Stomach (tissue), 9 donors: ENCODE data around the gene GABPA. TPM values are rescaled to one million over a fixed set of nuclear protein-coding genes. Genes with fewer than 3 reads are reported as not detected.

Experiments used
- DNase-seq, 2 donors: peaks; one replicate each; pipeline versions ENCODE4 v3.0.0 to v3.0.0-alpha.2; 2013 to 2019
- H3K27ac ChIP-seq, 5 donors: fragments of 200-600 bp in 4 of 5; sonication (generic) in 4 of 5; one replicate each; pipeline ENCODE4 v1.5.1; 2013 to 2019; ENCODE audit warnings: mild to moderate bottlenecking in 1 of 5, moderate library complexity in 1 of 5
- H3K27me3 ChIP-seq, 3 donors: fragments of 200-600 bp; sonication (generic); one replicate each; pipeline ENCODE4 v1.5.1; 2017 to 2019; ENCODE audit warnings: mixed run types in 1 of 3
- H3K36me3 ChIP-seq, 4 donors: fragments of 200-600 bp; sonication (generic); 1 replicate in 3 of 4; 2 replicates in 1 of 4; pipeline ENCODE4 v1.5.1; 2016 to 2019
- H3K4me1 ChIP-seq, 4 donors: fragments of 200-600 bp; sonication (generic); one replicate each; pipeline ENCODE4 v1.5.1; 2016 to 2019
- H3K4me3 ChIP-seq, 4 donors: fragments of 200-600 bp; sonication (generic) in 3 of 4; one replicate each; pipeline ENCODE4 v1.5.1; 2016 to 2019; ENCODE audit warnings: mild to moderate bottlenecking in 1 of 4
- H3K9me3 ChIP-seq, 4 donors: fragments of 200-600 bp; sonication (generic); one replicate each; pipeline ENCODE4 v1.5.1; 2016 to 2019
- EP300 ChIP-seq: sonication (generic); formaldehyde crosslinking; IDR thresholded peaks from one replicate; pipeline ENCODE4 v1.6.1; 2017; ENCODE audit warnings: antibody characterized with exemption
- POLR2A ChIP-seq, 4 donors: fragments of 450-650 bp; IDR thresholded peaks; one replicate each; pipeline ENCODE4 v1.6.1; 2016; ENCODE audit warnings: antibody characterized with exemption in 4 of 4, control low read depth in 2 of 4, mild to moderate bottlenecking in 1 of 4, moderate library complexity in 1 of 4
- POLR2AphosphoS5 ChIP-seq, 3 donors: sonication (generic); formaldehyde crosslinking; IDR thresholded peaks; one replicate each; pipeline ENCODE4 v1.6.1; 2016; ENCODE audit warnings: antibody characterized with exemption in 3 of 3
- WGBS, 5 donors: extraction: QIAGEN DNeasy Blood & Tissue Kit in 3 of 5; methylation state at CpG; one replicate each; pipeline versions ENCODE4 v1.1.5 to v1.1.7; 2013 to 2018; 5-methylcytosine and 5-hydroxymethylcytosine counted together
- intact Hi-C: fragments of 100-400 bp; cut with DNase I; formaldehyde crosslinking; loops from one replicate; pipeline ENCODE4 v1.15.1; 2023; ENCODE audit warnings: low total_unique reads
- polyA plus RNA-seq, 3 donors: library from polyadenylated mRNA; stranded (reverse); fragments of 200-250 nt; gene quantifications; one replicate each; pipeline ENCODE4 v1.2.3, GENCODE V29; 2013
- total RNA-seq, 5 donors: library from RNA; depleted of rRNA; stranded (reverse); fragments of >200 nt; gene quantifications; one replicate each; pipeline versions ENCODE4 v1.1.0 to v1.2.3, GENCODE V29; 2014 to 2016
- TF ChIP-seq, protein P1 (sequence below), 7 experiments: fragments of 450-650 bp in 4 of 7; fragments of 200-600 bp in 3 of 7; sonication (generic) in 3 of 7; IDR thresholded peaks; one replicate each; pipeline ENCODE4 v1.5.1; 2016 to 2019; ENCODE audit warnings: antibody characterized with exemption in 7 of 7, control low read depth in 2 of 7, mild to moderate bottlenecking in 1 of 7
- donor health status: healthy with polysubstance abuse.
- donor health status: Bipolar disorder and iron deficiency.
- donor health status: healthy.

The GABPA gene
- total and polyA plus RNA-seq, 8 donors = 6.4 to 47.0 (median 7.9) TPM

DNA sequence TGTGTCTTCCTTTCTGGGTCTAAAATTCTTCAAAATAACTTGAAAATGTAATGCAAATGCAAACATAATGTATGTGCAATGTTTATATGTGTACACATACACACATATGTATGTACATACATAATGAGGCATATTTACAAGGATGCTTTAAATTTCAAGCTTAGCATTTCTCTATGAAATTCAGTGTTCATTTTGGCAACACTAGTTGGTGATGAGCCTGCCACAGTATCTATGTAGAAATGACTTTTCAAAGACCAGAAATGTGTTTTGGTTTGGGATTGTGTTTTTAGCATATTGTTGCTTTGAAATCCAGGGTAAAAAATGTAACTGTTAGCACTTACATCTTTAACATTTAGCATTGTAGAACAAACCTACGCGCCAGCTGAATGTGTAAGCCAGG lies 10.1 kb downstream of the GABPA start:
- TF ChIP-seq POLR2AphosphoS5 (IDR thresholded peaks at IDR 0.05) (no peak), EP300 (no peak), POLR2A (IDR thresholded peaks at IDR 0.05) (no peak)
- TF ChIP-seq, protein P1, sequence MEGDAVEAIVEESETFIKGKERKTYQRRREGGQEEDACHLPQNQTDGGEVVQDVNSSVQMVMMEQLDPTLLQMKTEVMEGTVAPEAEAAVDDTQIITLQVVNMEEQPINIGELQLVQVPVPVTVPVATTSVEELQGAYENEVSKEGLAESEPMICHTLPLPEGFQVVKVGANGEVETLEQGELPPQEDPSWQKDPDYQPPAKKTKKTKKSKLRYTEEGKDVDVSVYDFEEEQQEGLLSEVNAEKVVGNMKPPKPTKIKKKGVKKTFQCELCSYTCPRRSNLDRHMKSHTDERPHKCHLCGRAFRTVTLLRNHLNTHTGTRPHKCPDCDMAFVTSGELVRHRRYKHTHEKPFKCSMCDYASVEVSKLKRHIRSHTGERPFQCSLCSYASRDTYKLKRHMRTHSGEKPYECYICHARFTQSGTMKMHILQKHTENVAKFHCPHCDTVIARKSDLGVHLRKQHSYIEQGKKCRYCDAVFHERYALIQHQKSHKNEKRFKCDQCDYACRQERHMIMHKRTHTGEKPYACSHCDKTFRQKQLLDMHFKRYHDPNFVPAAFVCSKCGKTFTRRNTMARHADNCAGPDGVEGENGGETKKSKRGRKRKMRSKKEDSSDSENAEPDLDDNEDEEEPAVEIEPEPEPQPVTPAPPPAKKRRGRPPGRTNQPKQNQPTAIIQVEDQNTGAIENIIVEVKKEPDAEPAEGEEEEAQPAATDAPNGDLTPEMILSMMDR (IDR thresholded peaks at IDR 0.05) = no peak
- Histone ChIP-seq H3K27me3 (no peaks in the 10 kb centered on the region), H3K27ac (no peak overlapping the region), H3K4me1 (no peaks in the 10 kb centered on the region), H3K36me3 (peaks cover 0 to 61% (median 50%) of the 10 kb centered on the region in 4 donors), H3K9me3 (no peaks in the 10 kb centered on the region), H3K4me3 (no peak overlapping the region)
- no peak for DNase-seq
- intact Hi-C loops = no loop called here
- 94 to 100% (median 98%) methylated on average over 2 of the region's 2 CpGs for WGBS, 5 donors

DNA sequence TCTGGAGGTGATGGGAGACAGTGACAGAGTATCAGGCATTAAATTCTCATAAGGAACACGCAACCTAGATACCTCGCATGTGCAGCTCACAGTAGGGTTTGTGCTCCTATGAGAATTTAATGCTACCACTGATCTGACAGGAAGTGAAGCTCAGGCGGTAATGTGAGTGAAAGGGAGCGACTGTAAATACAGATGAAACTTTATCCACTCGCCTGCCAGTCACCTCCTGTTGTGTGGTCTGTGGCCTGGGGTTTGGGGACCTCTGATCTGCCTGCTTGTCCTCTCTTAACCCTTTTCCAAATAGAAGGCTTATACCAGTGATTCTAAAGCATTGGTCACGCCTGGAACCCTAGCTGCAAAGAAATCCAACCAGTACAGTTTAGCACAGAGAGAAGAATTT lies 15.3 kb downstream of the GABPA start:
- H3K36me3 ChIP-seq = peaks cover 11 to 83% (median 77%) of the 10 kb centered on the region in 4 donors
- no peak for DNase-seq
- no peak overlapping the region for H3K27ac ChIP-seq
- no peak overlapping the region for H3K4me3 ChIP-seq
- no peaks in the 10 kb centered on the region for H3K9me3 ChIP-seq
- H3K27me3 ChIP-seq = no peaks in the 10 kb centered on the region
- no peaks in the 10 kb centered on the region for H3K4me1 ChIP-seq
- WGBS, 5 donors = 80 to 87% (median 84%) methylated on average over 6 of the region's 6 CpGs
- intact Hi-C loops = no loop called here
- TF ChIP-seq POLR2AphosphoS5 (IDR thresholded peaks at IDR 0.05) (no peak), POLR2A (IDR thresholded peaks at IDR 0.05) (no peak), EP300 (no peak)
- TF ChIP-seq, protein P1 (IDR thresholded peaks at IDR 0.05) = no peak

DNA sequence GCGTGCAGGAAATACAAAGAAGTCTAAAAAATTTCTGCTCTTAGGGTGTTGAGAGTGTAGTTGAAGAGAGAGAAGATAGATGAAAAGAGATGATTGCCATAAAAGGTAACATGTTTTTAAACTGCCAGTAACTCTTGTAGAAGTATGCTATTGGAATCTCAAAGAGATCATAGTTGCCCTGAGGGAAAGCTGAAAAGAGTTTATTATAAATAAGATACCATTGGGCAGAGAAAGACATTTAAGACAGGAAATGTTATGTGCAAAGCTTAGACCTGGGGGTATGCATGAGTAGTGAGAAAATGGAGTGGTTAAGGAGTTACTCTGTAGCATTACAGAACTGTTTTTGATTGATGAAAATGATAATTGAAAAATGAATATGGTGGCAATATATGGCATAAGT lies 17.6 kb downstream of the GABPA start:
- H3K9me3 ChIP-seq = no peaks in the 10 kb centered on the region
- no peak overlapping the region for H3K27ac ChIP-seq
- H3K27me3 ChIP-seq = no peaks in the 10 kb centered on the region
- H3K36me3 ChIP-seq = peaks cover 11 to 68% (median 63%) of the 10 kb centered on the region in 4 donors
- DNase-seq = no peak
- H3K4me1 ChIP-seq = peaks cover 0 to 6% (median 2%) of the 10 kb centered on the region in 4 donors
- no peak overlapping the region for H3K4me3 ChIP-seq
- WGBS, 5 donors = 94 to 100% (median 99%) methylated on average over 1 of the region's 1 CpG
- intact Hi-C loops = no loop called here
- TF ChIP-seq POLR2AphosphoS5 (IDR thresholded peaks at IDR 0.05) = no peak
- TF ChIP-seq EP300 = no peak
- TF ChIP-seq, protein P1 (IDR thresholded peaks at IDR 0.05) = no peak
- no peak for TF ChIP-seq POLR2A (IDR thresholded peaks at IDR 0.05)

- Histone ChIP-seq H3K36me3 (peaks cover 19 to 74% (median 67%) of the 10 kb centered on the region in 4 donors), H3K4me1 (peaks cover 0 to 6% (median 2%) of the 10 kb centered on the region in 4 donors), H3K9me3 (no peaks in the 10 kb centered on the region), H3K27ac (peak overlapping the region in 1 of 5 donors; percentile 52), H3K27me3 (no peaks in the 10 kb centered on the region), H3K4me3 (no peak overlapping the region)
- 73 to 84% (median 76%) methylated on average over 6 of the region's 6 CpGs for WGBS, 5 donors
- intact Hi-C loops = no loop called here
- no peak for TF ChIP-seq POLR2A (IDR thresholded peaks at IDR 0.05)
- no peak for TF ChIP-seq EP300
- no peak for TF ChIP-seq POLR2AphosphoS5 (IDR thresholded peaks at IDR 0.05)
- TF ChIP-seq, protein P1 (IDR thresholded peaks at IDR 0.05) = no peak
- DNase-seq = no peak
Measured at GRCh38 chr21:25756190-25756932, 21.6 kb downstream of the GABPA start.
